Measurements from ENCODE around the gene MYPOP.

MYPOP gene

GRCh38 chr19:45842198-45842597 is 60.2 kb downstream of the MYPOP start:
- H3K9ac ChIP-seq (ENCODE audit: low read length): no peak overlapping the region
- no peak overlapping the region for H3K4me3 ChIP-seq (ENCODE audit: low read length)
- no peaks in the 10 kb centered on the region for H3K36me3 ChIP-seq (ENCODE audit: control insufficient read depth, insufficient read depth, low read length)
- H3K27me3 ChIP-seq (ENCODE audit: control insufficient read depth, insufficient read depth, low read length): no peaks in the 10 kb centered on the region
- H3K4me1 ChIP-seq (ENCODE audit: control insufficient read depth, insufficient read depth, low read length): no peaks in the 10 kb centered on the region
- no peaks in the 10 kb centered on the region for H3K9me3 ChIP-seq (ENCODE audit: control insufficient read depth, low read length)
